ENCODE data around the gene NOTUM. TPM values are rescaled to one million over a fixed set of nuclear protein-coding genes. Genes with fewer than 3 reads are reported as not detected.

Gene NOTUM
- total and polyA plus RNA-seq, 2 of the 4 experiments (the other 2 are of a cell fraction) = 0.05 TPM; not detected in 1

- Histone ChIP-seq H3K56ac (ENCODE audit: extremely low read depth, insufficient read depth, low read length) (no peak overlapping the region), H3K79me1 (ENCODE audit: low read depth in 1 of 2, low read length in 2 of 2) (peaks cover 0 to 22% of the 10 kb centered on the region in 2 experiments; a peak in 3 of 4 replicates), H3K27ac (ENCODE audit: insufficient read depth, low read length) (no peak overlapping the region), H2AK5ac (ENCODE audit: low read depth, low read length) (no peak overlapping the region), H3K23ac (ENCODE audit: low read depth, low read length) (no peak overlapping the region), H2AK9ac (replicated peaks; ENCODE audit: low read depth, low read length, poor library complexity) (no peak overlapping the region), H2BK15ac (ENCODE audit: low read depth, low read length) (no peak overlapping the region), H3K27me3 (ENCODE audit: control insufficient read depth, insufficient read depth, low read length) (no peaks in the 10 kb centered on the region), H3K4me2 (ENCODE audit: low read depth, low read length) (no peak overlapping the region), H3K18ac (ENCODE audit: low read depth, low read length) (no peak overlapping the region), H3K4ac (ENCODE audit: low read depth, low read length) (no peak overlapping the region), H4K20me1 (ENCODE audit: insufficient read depth, low read length) (peaks cover 16% of the 10 kb centered on the region), H3K9ac (ENCODE audit: low read depth, low read length) (no peak overlapping the region), H3K36me3 (ENCODE audit: control insufficient read depth, insufficient read depth, low read length) (peaks cover 27% of the 10 kb centered on the region; the same call in 1 of the 2 replicates), H4K5ac (ENCODE audit: low read depth, low read length) (no peak overlapping the region), H2BK5ac (ENCODE audit: low read depth, low read length, poor library complexity, severe bottlenecking) (no peak overlapping the region), H3K9me1 (ENCODE audit: insufficient read depth, low read length) (0 out of 2 replicates have a peak, but pooled peaks cover 9% of the 10 kb centered on the region), H3K14ac (replicated peaks; ENCODE audit: low read depth, low read length) (no peak overlapping the region), H3K4me3 (ENCODE audit: insufficient read depth, low read depth, low read length) (no peak overlapping the region), H4K91ac (ENCODE audit: insufficient read depth, low read depth, low read length) (no peak overlapping the region), H2BK20ac (ENCODE audit: low read depth, low read length) (no peak overlapping the region), H2AFZ (replicated peaks; ENCODE audit: low read length, poor library complexity) (no peak overlapping the region), H2BK120ac (ENCODE audit: low read depth, low read length) (no peak overlapping the region), H3K4me1 (ENCODE audit: control insufficient read depth, insufficient read depth, low read length) (peaks cover 4% of the 10 kb centered on the region), H3K9me3 (ENCODE audit: control insufficient read depth, insufficient read depth, low read length) (no peaks in the 10 kb centered on the region), H4K8ac (ENCODE audit: low read depth in 2 of 2, low read length in 2 of 2) (no peak overlapping the region)
- TF ChIP-seq MAZ (IDR thresholded peaks at IDR 0.05; ENCODE audit: borderline replicate concordance, low read depth, low read length) = no peak
- TF ChIP-seq, protein P1, sequence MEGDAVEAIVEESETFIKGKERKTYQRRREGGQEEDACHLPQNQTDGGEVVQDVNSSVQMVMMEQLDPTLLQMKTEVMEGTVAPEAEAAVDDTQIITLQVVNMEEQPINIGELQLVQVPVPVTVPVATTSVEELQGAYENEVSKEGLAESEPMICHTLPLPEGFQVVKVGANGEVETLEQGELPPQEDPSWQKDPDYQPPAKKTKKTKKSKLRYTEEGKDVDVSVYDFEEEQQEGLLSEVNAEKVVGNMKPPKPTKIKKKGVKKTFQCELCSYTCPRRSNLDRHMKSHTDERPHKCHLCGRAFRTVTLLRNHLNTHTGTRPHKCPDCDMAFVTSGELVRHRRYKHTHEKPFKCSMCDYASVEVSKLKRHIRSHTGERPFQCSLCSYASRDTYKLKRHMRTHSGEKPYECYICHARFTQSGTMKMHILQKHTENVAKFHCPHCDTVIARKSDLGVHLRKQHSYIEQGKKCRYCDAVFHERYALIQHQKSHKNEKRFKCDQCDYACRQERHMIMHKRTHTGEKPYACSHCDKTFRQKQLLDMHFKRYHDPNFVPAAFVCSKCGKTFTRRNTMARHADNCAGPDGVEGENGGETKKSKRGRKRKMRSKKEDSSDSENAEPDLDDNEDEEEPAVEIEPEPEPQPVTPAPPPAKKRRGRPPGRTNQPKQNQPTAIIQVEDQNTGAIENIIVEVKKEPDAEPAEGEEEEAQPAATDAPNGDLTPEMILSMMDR (conservative IDR thresholded peaks at IDR 0.05; ENCODE audit: low read depth, low read length) = no peak
- TF ChIP-seq CEBPB (IDR thresholded peaks at IDR 0.05; ENCODE audit: low read depth, low read length) = no peak
- TF ChIP-seq ELK1 (IDR thresholded peaks at IDR 0.05; ENCODE audit: borderline replicate concordance, low read depth, low read length) = no peak
- no peak for TF ChIP-seq MXI1 (IDR thresholded peaks at IDR 0.05; ENCODE audit: borderline replicate concordance, low read depth, low read length)
- no peak for TF ChIP-seq RFX5 (IDR thresholded peaks at IDR 0.05; ENCODE audit: low read depth, low read length)
- TF ChIP-seq RCOR1 (IDR thresholded peaks at IDR 0.05; ENCODE audit: insufficient replicate concordance, low read length) = no peak
- TF ChIP-seq NFE2L2 (IDR thresholded peaks at IDR 0.05; ENCODE audit: low read depth, low read length) = no peak
- TF ChIP-seq RAD21 (IDR thresholded peaks at IDR 0.05; ENCODE audit: low read length) = no peak
- TF ChIP-seq POLR2A (IDR thresholded peaks at IDR 0.05; ENCODE audit: low read depth, low read length) = no peak
- no peak for TF ChIP-seq BHLHE40 (IDR thresholded peaks at IDR 0.05; ENCODE audit: low read depth, low read length)
- TF ChIP-seq, protein P2, sequence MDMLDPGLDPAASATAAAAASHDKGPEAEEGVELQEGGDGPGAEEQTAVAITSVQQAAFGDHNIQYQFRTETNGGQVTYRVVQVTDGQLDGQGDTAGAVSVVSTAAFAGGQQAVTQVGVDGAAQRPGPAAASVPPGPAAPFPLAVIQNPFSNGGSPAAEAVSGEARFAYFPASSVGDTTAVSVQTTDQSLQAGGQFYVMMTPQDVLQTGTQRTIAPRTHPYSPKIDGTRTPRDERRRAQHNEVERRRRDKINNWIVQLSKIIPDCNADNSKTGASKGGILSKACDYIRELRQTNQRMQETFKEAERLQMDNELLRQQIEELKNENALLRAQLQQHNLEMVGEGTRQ (IDR thresholded peaks at IDR 0.05; ENCODE audit: low read depth, low read length) = no peak
- TF ChIP-seq MAFK (IDR thresholded peaks at IDR 0.05; ENCODE audit: low read depth, low read length) = no peak
- no peak for TF ChIP-seq SMC3 (IDR thresholded peaks at IDR 0.05; ENCODE audit: low read depth, low read length)
- TF ChIP-seq CHD1 (IDR thresholded peaks at IDR 0.05; ENCODE audit: low read depth, low read length) = no peak
- TF ChIP-seq FOS (IDR thresholded peaks at IDR 0.05; ENCODE audit: low read depth, low read length) = no peak
- ChIA-PET POLR2A (ENCODE audit: unreplicated experiment) (no interaction called here), CTCF (no interaction called here)
- DNase-seq (no peak), ATAC-seq (ENCODE audit: low read depth) (no peak)
- in situ Hi-C loops (cut with MboI; ENCODE audit: low sequenced_read_pairs) (no loop called here), dilution Hi-C loops (cut with HindIII; ENCODE audit: low sequenced_read_pairs, unreplicated experiment) (no loop called here), intact Hi-C loops (cut with micrococcal nuclease) (no loop called here)
- 98% methylated on average over 16 of the region's 24 CpGs; no CpG with 5 or more reads in 1 of the 2 experiments for WGBS, 2 experiments (ENCODE audit: extremely low coverage in 2 of 2, insufficient read length in 1 of 2)
- BruUV-seq (replicated peaks) = no TSS peak
These were observed 56.9 kb downstream of the NOTUM start for GRCh38 chr17:81903896-81904599.
